MCF 10A (cell line): ENCODE measurements around the gene CACNB4. TPM values are rescaled to one million over a fixed set of nuclear protein-coding genes. Genes with fewer than 3 reads are reported as not detected.
A peak's percentile ranks its signal among the peaks of the same experiment; 100 is the strongest.

Experiments used
- BruUV-seq: library from RNA; stranded (reverse); fragments of 400-500 nt; replicated peaks from 2 replicates; lab custom pipeline; 2021; lab: Mats Ljungman, UMichigan
- CTCF ChIA-PET: fragments of 300-600 bp; sonication (Branson Sonifier 250); formaldehyde crosslinking; extraction: SDS; loops from one replicate; lab custom pipeline; 2021; ENCODE audit warnings: antibody characterized with exemption, inconsistent platforms; lab: Yijun Ruan, JAX
- POLR2A ChIA-PET: fragments of 300-600, 350-650 bp; sonication (Branson Sonifier 250); formaldehyde crosslinking; extraction: SDS; loops from one replicate; lab custom pipeline; 2020; ENCODE audit warnings: antibody characterized with exemption, inconsistent platforms; lab: Yijun Ruan, JAX
- DNase-seq: peaks from one replicate; pipeline ENCODE4 v3.0.0-alpha.2; 2018; ENCODE audit not compliant: unreplicated experiment
- H3K27ac Mint-ChIP-seq: one replicate; pipeline ENCODE4 v1.8.0; 2022; ENCODE audit warnings: mild to moderate bottlenecking, low read depth, mixed read lengths; ENCODE audit not compliant: unreplicated experiment
- H3K27me3 Mint-ChIP-seq: one replicate; pipeline ENCODE4 v1.8.0; 2022; ENCODE audit warnings: mixed read lengths; ENCODE audit not compliant: insufficient read depth, unreplicated experiment
- H3K36me3 Mint-ChIP-seq: one replicate; pipeline ENCODE4 v1.8.0; 2022; ENCODE audit warnings: mild to moderate bottlenecking, moderate library complexity, mixed read lengths; ENCODE audit not compliant: insufficient read depth, unreplicated experiment
- H3K4me1 Mint-ChIP-seq: one replicate; pipeline ENCODE4 v1.8.0; 2022; ENCODE audit warnings: mixed read lengths; ENCODE audit not compliant: insufficient read depth, unreplicated experiment
- H3K4me3 Mint-ChIP-seq: one replicate; pipeline ENCODE4 v1.8.0; 2022; ENCODE audit warnings: mild to moderate bottlenecking, moderate library complexity, mixed read lengths; ENCODE audit not compliant: unreplicated experiment
- H3K9me3 Mint-ChIP-seq: one replicate; pipeline ENCODE4 v1.8.0; 2022; ENCODE audit warnings: mixed read lengths; ENCODE audit not compliant: unreplicated experiment
- intact Hi-C: fragments of 100-400 bp; cut with micrococcal nuclease; formaldehyde crosslinking; loops from 2 replicates; pipeline ENCODE4 v1.14.1; 2022
- total RNA-seq: library from RNA; stranded (reverse); gene quantifications from 2 replicates; pipeline ENCODE4 v1.2.3, GENCODE V29; 2022
- TF ChIP-seq, protein P1 (sequence below): fragments of 200-600 bp; IDR thresholded peaks from one replicate; pipeline ENCODE4 v1.8.0; 2022; ENCODE audit warnings: antibody characterized with exemption, mild to moderate bottlenecking; ENCODE audit not compliant: unreplicated experiment

The CACNB4 gene
- total RNA-seq, 1 experiment from 2014 or later = 0.49 TPM

GRCh38 chr2:151789055-151789834 lies 309.6 kb downstream of the CACNB4 start:
- intact Hi-C loops = loop anchor here (10.0 kb wide), 1 partner anchor 236 kb away; no protein-coding TSS in a partner anchor
- ChIA-PET CTCF (interaction anchor here (1.2 kb wide), 1 partner anchor 238 kb away, joined by 3 read pairs; no protein-coding TSS in a partner anchor), POLR2A (interaction anchor here (0.6 to 0.7 kb wide), 2 partner anchors 34 to 175 kb away, joined by 3 read pairs; no protein-coding TSS in a partner anchor)
- BruUV-seq = no TSS peak
- H3K27ac Mint-ChIP-seq = peak overlapping the region; percentile 27
- no peaks in the 10 kb centered on the region for H3K9me3 Mint-ChIP-seq
- no peak overlapping the region for H3K4me3 Mint-ChIP-seq
- H3K36me3 Mint-ChIP-seq = peaks cover 15% of the 10 kb centered on the region
- no peak for DNase-seq
- no peaks in the 10 kb centered on the region for H3K4me1 Mint-ChIP-seq
- H3K27me3 Mint-ChIP-seq = no peaks in the 10 kb centered on the region
- TF ChIP-seq, protein P1, sequence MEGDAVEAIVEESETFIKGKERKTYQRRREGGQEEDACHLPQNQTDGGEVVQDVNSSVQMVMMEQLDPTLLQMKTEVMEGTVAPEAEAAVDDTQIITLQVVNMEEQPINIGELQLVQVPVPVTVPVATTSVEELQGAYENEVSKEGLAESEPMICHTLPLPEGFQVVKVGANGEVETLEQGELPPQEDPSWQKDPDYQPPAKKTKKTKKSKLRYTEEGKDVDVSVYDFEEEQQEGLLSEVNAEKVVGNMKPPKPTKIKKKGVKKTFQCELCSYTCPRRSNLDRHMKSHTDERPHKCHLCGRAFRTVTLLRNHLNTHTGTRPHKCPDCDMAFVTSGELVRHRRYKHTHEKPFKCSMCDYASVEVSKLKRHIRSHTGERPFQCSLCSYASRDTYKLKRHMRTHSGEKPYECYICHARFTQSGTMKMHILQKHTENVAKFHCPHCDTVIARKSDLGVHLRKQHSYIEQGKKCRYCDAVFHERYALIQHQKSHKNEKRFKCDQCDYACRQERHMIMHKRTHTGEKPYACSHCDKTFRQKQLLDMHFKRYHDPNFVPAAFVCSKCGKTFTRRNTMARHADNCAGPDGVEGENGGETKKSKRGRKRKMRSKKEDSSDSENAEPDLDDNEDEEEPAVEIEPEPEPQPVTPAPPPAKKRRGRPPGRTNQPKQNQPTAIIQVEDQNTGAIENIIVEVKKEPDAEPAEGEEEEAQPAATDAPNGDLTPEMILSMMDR = no peak

- no peaks in the 10 kb centered on the region for H3K27me3 Mint-ChIP-seq
- peaks cover 6% of the 10 kb centered on the region for H3K4me1 Mint-ChIP-seq
- TF ChIP-seq, protein P1 = no peak
- intact Hi-C loops = loop anchor here (10.0 kb wide), 1 partner anchor 238 kb away; no protein-coding TSS in a partner anchor
- no peak overlapping the region for H3K4me3 Mint-ChIP-seq
- H3K27ac Mint-ChIP-seq = no peak overlapping the region
- no peak for DNase-seq
- no peaks in the 10 kb centered on the region for H3K9me3 Mint-ChIP-seq
- no TSS peak for BruUV-seq
- ChIA-PET POLR2A (no interaction called here), CTCF (interaction anchor here (0.6 to 1.6 kb wide), 4 partner anchors 10 to 239 kb away, joined by 3 to 8 read pairs (median 3); no protein-coding TSS in a partner anchor)
- H3K36me3 Mint-ChIP-seq = peaks cover 15% of the 10 kb centered on the region
Observed at GRCh38 chr2:151786483-151786882, 312.4 kb downstream of the CACNB4 start.

DNA sequence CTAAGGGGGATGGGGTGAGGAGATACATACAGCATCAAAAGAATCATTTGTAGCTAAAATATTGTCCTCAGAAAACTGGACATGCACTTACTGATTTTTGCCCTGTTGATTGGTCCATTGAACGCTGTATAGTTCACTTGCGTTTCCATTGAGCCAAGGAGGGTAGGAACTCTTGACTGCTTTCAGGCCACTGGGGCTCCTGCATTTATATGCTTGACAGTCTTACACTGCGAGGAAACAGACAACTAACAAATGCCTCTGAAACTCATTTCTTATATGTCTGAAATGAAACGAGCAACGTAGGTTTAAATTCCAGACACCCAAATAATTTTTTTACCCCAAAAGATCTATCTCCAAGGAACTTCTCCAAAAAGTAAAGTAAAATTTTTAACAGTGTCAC lies 312.8 kb downstream of the CACNB4 start:
- no peak overlapping the region for H3K27ac Mint-ChIP-seq
- BruUV-seq = no TSS peak
- POLR2A ChIA-PET = no interaction called here
- H3K4me3 Mint-ChIP-seq = no peak overlapping the region
- no peak for DNase-seq
- TF ChIP-seq, protein P1 = no peak
- H3K9me3 Mint-ChIP-seq = no peaks in the 10 kb centered on the region
- H3K27me3 Mint-ChIP-seq = no peaks in the 10 kb centered on the region
- H3K36me3 Mint-ChIP-seq = peaks cover 15% of the 10 kb centered on the region
- intact Hi-C loops = loop anchor here (10.0 kb wide), 1 partner anchor 239 kb away; no protein-coding TSS in a partner anchor
- H3K4me1 Mint-ChIP-seq = peaks cover 6% of the 10 kb centered on the region
- CTCF ChIA-PET = interaction anchor here (0.6 to 1.6 kb wide), 4 partner anchors 10 to 240 kb away, joined by 3 to 8 read pairs (median 3); no protein-coding TSS in a partner anchor

- no TSS peak for BruUV-seq
- POLR2A ChIA-PET = no interaction called here
- no peak for DNase-seq
- Mint-ChIP-seq H3K36me3 (peaks cover 15% of the 10 kb centered on the region), H3K27me3 (no peaks in the 10 kb centered on the region), H3K4me1 (peaks cover 6% of the 10 kb centered on the region), H3K4me3 (no peak overlapping the region), H3K27ac (peak overlapping the region; percentile 61), H3K9me3 (no peaks in the 10 kb centered on the region)
- CTCF ChIA-PET = interaction anchor here (0.6 to 1.1 kb wide), 4 partner anchors 146 to 420 kb away, joined by 3 to 4 read pairs (median 3); no protein-coding TSS in a partner anchor
- intact Hi-C loops = loop anchor here (10.0 kb wide), 1 partner anchor 242 kb away; no protein-coding TSS in a partner anchor
- TF ChIP-seq, protein P1 = no peak
Observed at GRCh38 chr2:151783133-151783520, 315.7 kb downstream of the CACNB4 start.
